Naive thymus-derived CD4-positive, alpha-beta T cell (primary cell): ENCODE measurements around the gene DYSF. TPM values are rescaled to one million over a fixed set of nuclear protein-coding genes. Genes with fewer than 3 reads are reported as not detected.
A peak's percentile ranks its signal among the peaks of the same experiment; 100 is the strongest.

Source experiments
- ATAC-seq: fragments of 150-1000 bp; cut with Tn5 transposase; 2 replicates; pipeline ENCODE4 v1.10.0; 2021; ENCODE audit warnings: mild to moderate bottlenecking, moderate library complexity
- CTCF ChIA-PET: fragments of 350-600 bp; sonication (Branson Sonifier 250); formaldehyde crosslinking; loops from one replicate; lab custom pipeline; 2021; ENCODE audit warnings: antibody characterized with exemption; lab: Charles Lee
- POLR2A ChIA-PET: fragments of 350-600 bp; sonication (Branson Sonifier 250); formaldehyde crosslinking; loops from one replicate; lab custom pipeline; 2021; ENCODE audit warnings: antibody characterized with exemption, inconsistent platforms; lab: Charles Lee
- DNase-seq, 9 donors: peaks; one replicate each; pipeline versions ENCODE4 v3.0.0 to v3.0.0-alpha.2; 2020 to 2022; ENCODE audit warnings: mixed read lengths in 1 of 9
- H3K27ac ChIP-seq: one replicate; pipeline ENCODE4 v1.7.0; 2013; ENCODE audit warnings: mild to moderate bottlenecking, low read depth, low read length, moderate library complexity
- H3K27me3 ChIP-seq, 2 donors: one replicate each; pipeline ENCODE4 v1.7.0; 2013; ENCODE audit warnings: low read length in 2 of 2, mild to moderate bottlenecking in 2 of 2, moderate library complexity in 2 of 2; ENCODE audit not compliant: control insufficient read depth in 2 of 2, insufficient read depth in 2 of 2
- H3K36me3 ChIP-seq, 3 experiments: 1 replicate in 2 of 3; 2 replicates in 1 of 3; pipeline ENCODE4 v1.7.0; 2013; ENCODE audit warnings: low read length in 3 of 3, mild to moderate bottlenecking in 3 of 3, moderate library complexity in 1 of 3; ENCODE audit not compliant: insufficient read depth in 3 of 3, control insufficient read depth in 2 of 3
- H3K4me1 ChIP-seq, 2 donors: one replicate each; pipeline ENCODE4 v1.7.0; 2013; ENCODE audit warnings: low read length in 2 of 2, mild to moderate bottlenecking in 2 of 2, moderate library complexity in 1 of 2; ENCODE audit not compliant: control insufficient read depth in 2 of 2, insufficient read depth in 2 of 2
- H3K4me3 ChIP-seq: 2 replicates; pipeline ENCODE4 v1.7.0; 2013; ENCODE audit warnings: mild to moderate bottlenecking, low read length
- H3K9me3 ChIP-seq, 3 experiments: 1 replicate in 2 of 3; 2 replicates in 1 of 3; pipeline ENCODE4 v1.7.0; 2013; ENCODE audit warnings: low read length in 3 of 3; ENCODE audit not compliant: control insufficient read depth in 2 of 3
- H3K27ac Mint-ChIP-seq, 9 donors: one replicate each; pipeline ENCODE4 v1.8.0; 2020 to 2022; ENCODE audit warnings: mixed read lengths in 9 of 9, mild to moderate bottlenecking in 8 of 9, moderate library complexity in 5 of 9, inconsistent platforms in 2 of 9
- H3K27me3 Mint-ChIP-seq, 5 donors: one replicate each; pipeline ENCODE4 v1.8.0; 2021 to 2022; ENCODE audit warnings: mixed read lengths in 5 of 5, mild to moderate bottlenecking in 1 of 5
- H3K36me3 Mint-ChIP-seq, 5 donors: one replicate each; pipeline ENCODE4 v1.8.0; 2020 to 2022; ENCODE audit warnings: mixed read lengths in 5 of 5, mild to moderate bottlenecking in 3 of 5, inconsistent platforms in 1 of 5
- H3K4me1 Mint-ChIP-seq, 7 donors: one replicate each; pipeline ENCODE4 v1.8.0; 2020 to 2022; ENCODE audit warnings: mixed read lengths in 7 of 7, mild to moderate bottlenecking in 3 of 7, inconsistent platforms in 1 of 7
- H3K4me3 Mint-ChIP-seq, 10 donors: one replicate each; pipeline ENCODE4 v1.8.0; 2020 to 2022; ENCODE audit warnings: mild to moderate bottlenecking in 10 of 10, mixed read lengths in 10 of 10, moderate library complexity in 6 of 10, inconsistent platforms in 2 of 10
- H3K9me3 Mint-ChIP-seq, 11 donors: one replicate each; pipeline ENCODE4 v1.8.0; 2020 to 2022; ENCODE audit warnings: mixed read lengths in 11 of 11, mild to moderate bottlenecking in 4 of 11, inconsistent platforms in 1 of 11, moderate library complexity in 1 of 11
- intact Hi-C, 2 donors: fragments of 100-400 bp; cut with micrococcal nuclease; formaldehyde crosslinking; loops; one replicate each; pipeline ENCODE4 v1.15.1; 2023
- polyA plus RNA-seq, 2 donors: library from polyadenylated mRNA; unstranded; fragments of 300-500 nt; fragmentation: Illumina TruSeq; gene quantifications; one replicate each; pipeline ENCODE4 v1.2.3, GENCODE V29; 2021
- total RNA-seq, 6 experiments: library from RNA in 5 of 6; stranded (reverse) in 5 of 6; gene quantifications; 1 replicate in 5 of 6; 2 replicates in 1 of 6; pipeline ENCODE4 v1.2.3 and lab custom pipeline; 2021 to 2026

Gene DYSF
- total and polyA plus RNA-seq, 7 experiments from 2014 or later, result 0.14 to 28.2 (median 0.32) TPM; not detected in 2

DNA sequence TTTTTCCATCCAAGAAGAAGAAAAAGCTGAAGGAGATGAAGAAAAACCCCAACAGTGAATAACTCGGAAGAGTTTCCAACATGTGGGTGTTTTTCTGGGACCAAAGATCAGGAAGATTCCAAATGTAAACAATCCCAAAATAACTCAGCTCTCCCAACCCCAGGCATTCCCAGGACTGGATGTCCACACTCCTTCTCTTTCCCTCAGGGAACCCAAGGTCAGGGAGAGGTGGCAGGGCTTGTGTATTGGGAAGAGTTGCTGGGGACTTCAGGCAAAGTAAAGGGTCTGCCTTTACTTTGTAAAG, 268.0 kb downstream of the DYSF start:
- DNase-seq (no peak), ATAC-seq (no peak)
- no peak overlapping the region for H3K4me3 ChIP-seq
- H3K27me3 ChIP-seq, result no peaks in the 10 kb centered on the region
- Mint-ChIP-seq H3K27me3 (peaks cover 0 to 21% (median 0%) of the 10 kb centered on the region in 5 donors), H3K4me1 (no peaks in the 10 kb centered on the region), H3K9me3 (peaks cover 0 to 20% (median 4%) of the 10 kb centered on the region in 11 donors), H3K27ac (no peak overlapping the region), H3K4me3 (no peak overlapping the region), H3K36me3 (no peaks in the 10 kb centered on the region)
- intact Hi-C loops, result no loop called here
- H3K36me3 ChIP-seq, result no peaks in the 10 kb centered on the region
- H3K4me1 ChIP-seq, result no peaks in the 10 kb centered on the region
- no peak overlapping the region for H3K27ac ChIP-seq
- POLR2A ChIA-PET, result no interaction called here
- H3K9me3 ChIP-seq, result no peaks in the 10 kb centered on the region
- CTCF ChIA-PET, result no interaction called here

DNA sequence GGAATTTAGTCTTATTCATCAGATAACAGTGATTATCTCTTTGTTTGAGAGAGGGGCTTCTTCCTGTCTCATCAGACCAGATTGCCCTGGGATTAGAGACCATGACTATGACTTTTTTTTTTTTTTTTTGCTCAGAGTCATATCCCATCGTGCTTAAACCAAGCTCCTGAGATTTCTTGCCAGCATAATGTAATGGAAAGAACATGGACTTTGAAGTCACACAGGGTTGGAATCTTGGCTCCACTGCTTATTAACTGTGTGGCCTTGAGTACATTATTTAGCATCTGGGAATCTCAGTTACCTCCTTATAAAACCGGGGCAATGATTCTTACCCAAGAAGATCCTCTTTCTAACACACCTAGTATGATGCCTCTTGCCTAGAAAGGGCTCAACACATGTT, 268.3 kb downstream of the DYSF start:
- no peak overlapping the region for H3K4me3 ChIP-seq
- Mint-ChIP-seq H3K9me3 (peaks cover 0 to 20% (median 4%) of the 10 kb centered on the region in 11 donors), H3K4me3 (no peak overlapping the region), H3K4me1 (no peaks in the 10 kb centered on the region), H3K36me3 (no peaks in the 10 kb centered on the region), H3K27ac (no peak overlapping the region), H3K27me3 (peaks cover 0 to 21% (median 0%) of the 10 kb centered on the region in 5 donors)
- ChIA-PET POLR2A (no interaction called here), CTCF (no interaction called here)
- H3K4me1 ChIP-seq, result no peaks in the 10 kb centered on the region
- H3K9me3 ChIP-seq, result no peaks in the 10 kb centered on the region
- ATAC-seq, result no peak
- no peaks in the 10 kb centered on the region for H3K36me3 ChIP-seq
- no peak for DNase-seq
- intact Hi-C loops, result no loop called here
- H3K27ac ChIP-seq, result no peak overlapping the region
- H3K27me3 ChIP-seq, result no peaks in the 10 kb centered on the region

DNA sequence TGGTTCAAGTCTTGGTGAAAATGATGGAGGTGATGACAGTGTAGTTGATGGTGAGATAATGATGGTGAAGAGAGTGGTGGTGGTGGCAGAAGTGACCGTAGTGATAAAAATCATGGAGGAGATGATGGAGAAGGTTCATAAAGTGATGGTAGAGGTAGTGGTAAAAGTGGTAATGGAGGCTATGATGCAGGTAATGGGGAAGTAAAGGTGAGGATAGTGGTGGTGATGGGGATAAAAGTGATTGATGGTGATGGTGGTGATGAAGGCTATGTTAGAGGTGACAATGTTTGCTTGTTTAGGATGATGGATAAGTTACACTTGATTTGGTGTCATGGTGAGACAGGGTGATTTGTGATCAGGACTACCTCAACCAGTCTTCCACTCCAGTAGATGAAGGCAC, 268.9 kb downstream of the DYSF start:
- POLR2A ChIA-PET, result no interaction called here
- no peak overlapping the region for H3K27ac Mint-ChIP-seq

DNA sequence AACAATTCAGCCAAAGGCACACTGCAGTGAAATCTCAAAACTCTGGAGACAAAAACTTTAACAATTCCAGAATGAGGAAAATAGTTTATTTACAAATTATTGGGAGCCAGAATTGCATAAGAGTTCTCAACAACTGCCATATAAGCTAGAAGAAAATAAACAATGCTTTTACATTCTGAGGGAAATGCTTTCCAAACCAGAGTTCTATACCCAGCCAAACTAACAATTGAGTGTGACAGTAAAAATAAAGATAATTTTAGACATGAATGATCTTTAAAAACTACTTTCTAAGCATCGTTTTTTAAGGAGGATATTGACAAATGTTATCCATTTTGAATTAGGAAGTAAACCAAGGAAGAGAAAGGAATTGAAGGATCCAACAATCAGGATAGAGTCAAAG, 271.4 kb downstream of the DYSF start:
- H3K27ac Mint-ChIP-seq, result no peak overlapping the region
- no peak overlapping the region for H3K4me3 ChIP-seq
- ChIA-PET CTCF (no interaction called here), POLR2A (no interaction called here)
- H3K9me3 ChIP-seq, result no peaks in the 10 kb centered on the region
- H3K36me3 ChIP-seq, result no peaks in the 10 kb centered on the region
- H3K27me3 Mint-ChIP-seq, result peaks cover 0 to 12% (median 0%) of the 10 kb centered on the region in 5 donors
- H3K4me1 ChIP-seq, result no peaks in the 10 kb centered on the region
- ATAC-seq (no peak), DNase-seq (no peak)
- H3K4me3 Mint-ChIP-seq, result no peak overlapping the region
- no peaks in the 10 kb centered on the region for H3K36me3 Mint-ChIP-seq
- no peaks in the 10 kb centered on the region for H3K27me3 ChIP-seq
- H3K27ac ChIP-seq, result no peak overlapping the region
- H3K9me3 Mint-ChIP-seq, result peaks cover 0 to 16% (median 4%) of the 10 kb centered on the region in 11 donors
- H3K4me1 Mint-ChIP-seq, result no peaks in the 10 kb centered on the region
- intact Hi-C loops, result no loop called here

More for the DNA sequence above, 268.9 kb downstream of the DYSF start:
- H3K27me3 ChIP-seq, result no peaks in the 10 kb centered on the region
- H3K4me1 ChIP-seq, result no peaks in the 10 kb centered on the region
- CTCF ChIA-PET, result no interaction called here
- H3K9me3 ChIP-seq, result no peaks in the 10 kb centered on the region
- H3K4me3 ChIP-seq, result no peak overlapping the region
- H3K36me3 ChIP-seq, result no peaks in the 10 kb centered on the region
- ATAC-seq (no peak), DNase-seq (no peak)
- Mint-ChIP-seq H3K9me3 (peaks cover 0 to 20% (median 4%) of the 10 kb centered on the region in 11 donors), H3K27me3 (peaks cover 0 to 18% (median 0%) of the 10 kb centered on the region in 5 donors), H3K4me1 (no peaks in the 10 kb centered on the region), H3K4me3 (peak overlapping the region in 1 of 10 donors; percentile 7), H3K36me3 (no peaks in the 10 kb centered on the region)
- intact Hi-C loops, result no loop called here
- H3K27ac ChIP-seq, result no peak overlapping the region

DNA sequence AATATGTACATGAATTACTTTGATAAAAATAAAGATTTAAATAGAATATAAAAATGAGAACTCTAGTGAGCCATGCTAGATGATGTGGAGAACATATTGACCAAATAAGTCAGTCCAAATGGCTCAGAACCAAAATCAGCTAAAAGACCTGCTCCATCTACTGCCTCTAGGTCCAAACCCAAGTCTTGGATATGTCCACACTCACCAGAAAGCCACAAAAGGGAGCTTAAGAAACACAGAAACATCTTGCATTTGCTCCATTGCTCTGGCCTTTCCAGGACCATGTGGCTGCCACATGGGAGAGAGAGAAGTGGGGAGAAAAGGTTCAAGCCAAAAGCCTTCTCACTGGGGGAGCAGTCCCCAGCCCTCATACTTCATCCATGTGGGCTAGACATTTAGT, 272.5 kb downstream of the DYSF start:
- no peak for ATAC-seq
- Mint-ChIP-seq H3K9me3 (peaks cover 0 to 16% (median 4%) of the 10 kb centered on the region in 11 donors), H3K36me3 (no peaks in the 10 kb centered on the region), H3K27ac (no peak overlapping the region), H3K4me1 (no peaks in the 10 kb centered on the region), H3K27me3 (peaks cover 0 to 8% (median 0%) of the 10 kb centered on the region in 5 donors), H3K4me3 (no peak overlapping the region)
- intact Hi-C loops, result no loop called here
- no peak for DNase-seq
- ChIA-PET CTCF (no interaction called here), POLR2A (no interaction called here)
- Histone ChIP-seq H3K9me3 (no peaks in the 10 kb centered on the region), H3K27me3 (no peaks in the 10 kb centered on the region), H3K36me3 (no peaks in the 10 kb centered on the region), H3K4me3 (no peak overlapping the region), H3K27ac (no peak overlapping the region), H3K4me1 (no peaks in the 10 kb centered on the region)

DNA sequence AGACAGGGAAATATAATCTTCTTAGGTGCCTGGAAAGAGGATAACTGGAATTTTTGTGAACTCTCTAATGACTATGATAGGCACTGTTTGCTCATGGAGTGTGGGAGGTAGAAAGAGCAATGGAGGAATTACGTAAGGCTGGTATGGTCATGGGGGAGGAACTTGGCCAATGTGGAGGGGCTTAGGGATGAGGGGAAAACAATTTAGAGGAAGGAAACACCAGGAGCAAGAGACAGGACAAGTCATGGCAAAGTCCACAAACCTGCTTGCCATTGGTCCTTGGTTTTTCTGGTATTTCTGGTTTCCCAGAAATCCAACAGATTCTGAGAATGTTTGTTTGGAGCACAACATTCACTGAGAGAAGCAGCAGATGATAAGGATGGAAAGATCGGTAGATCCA, 274.2 kb downstream of the DYSF start:
- H3K27ac Mint-ChIP-seq, result no peak overlapping the region
- no peak overlapping the region for H3K4me3 Mint-ChIP-seq
- no peak for ATAC-seq
- Histone ChIP-seq H3K9me3 (no peaks in the 10 kb centered on the region), H3K4me1 (no peaks in the 10 kb centered on the region), H3K27me3 (no peaks in the 10 kb centered on the region), H3K4me3 (no peak overlapping the region), H3K27ac (no peak overlapping the region), H3K36me3 (no peaks in the 10 kb centered on the region)
- H3K36me3 Mint-ChIP-seq, result no peaks in the 10 kb centered on the region
- H3K9me3 Mint-ChIP-seq, result peaks cover 0 to 10% (median 2%) of the 10 kb centered on the region in 11 donors
- ChIA-PET CTCF (no interaction called here), POLR2A (no interaction called here)
- no peak for DNase-seq
- no peaks in the 10 kb centered on the region for H3K4me1 Mint-ChIP-seq
- intact Hi-C loops, result no loop called here
- H3K27me3 Mint-ChIP-seq, result peaks cover 0 to 10% (median 8%) of the 10 kb centered on the region in 5 donors

DNA sequence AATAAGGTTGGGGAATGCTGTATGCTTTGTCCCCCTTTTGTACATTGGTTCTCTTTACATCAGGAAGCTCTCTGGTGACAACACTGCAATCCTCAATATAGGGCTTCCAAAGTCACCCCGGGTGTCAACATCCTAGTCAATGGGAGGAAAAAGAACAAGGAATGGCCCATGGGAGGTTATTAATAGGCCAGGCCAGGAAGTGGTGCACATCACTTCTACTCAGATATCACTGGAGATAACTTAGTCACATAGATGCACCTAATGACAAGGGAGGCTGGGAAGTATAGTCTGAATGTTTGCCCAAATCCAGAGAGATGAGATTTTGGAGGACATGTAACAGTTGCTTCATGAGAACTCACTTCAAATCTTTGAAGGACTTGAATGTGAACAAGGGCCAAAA, 274.7 kb downstream of the DYSF start:
- POLR2A ChIA-PET, result no interaction called here
- Mint-ChIP-seq H3K9me3 (peaks cover 0 to 6% (median 1%) of the 10 kb centered on the region in 11 donors), H3K36me3 (peaks cover 0 to 5% (median 0%) of the 10 kb centered on the region in 5 donors), H3K4me1 (no peaks in the 10 kb centered on the region), H3K27me3 (peaks cover 0 to 15% (median 13%) of the 10 kb centered on the region in 5 donors), H3K4me3 (no peak overlapping the region), H3K27ac (no peak overlapping the region)
- Histone ChIP-seq H3K36me3 (no peaks in the 10 kb centered on the region), H3K4me1 (no peaks in the 10 kb centered on the region), H3K9me3 (no peaks in the 10 kb centered on the region), H3K27me3 (no peaks in the 10 kb centered on the region), H3K4me3 (no peak overlapping the region), H3K27ac (no peak overlapping the region)
- intact Hi-C loops, result no loop called here
- CTCF ChIA-PET, result no interaction called here
- DNase-seq (no peak), ATAC-seq (no peak)
